Right atrium auricular region (tissue), 2 donors: ENCODE results near the gene CAMTA1. TPM values are rescaled to one million over a fixed set of nuclear protein-coding genes. Genes with fewer than 3 reads are reported as not detected.

Experiments used
- DNase-seq: peaks from one replicate; pipeline ENCODE4 v3.0.0-alpha.2; 2019; ENCODE audit warnings: low spot score
- H3K27ac ChIP-seq, 2 donors: fragments of 200-600 bp; sonication (generic); 1 replicate in 1 of 2; 2 replicates in 1 of 2; pipeline ENCODE4 v1.5.1; 2016 to 2019
- H3K27me3 ChIP-seq, 2 donors: fragments of 200-600 bp; sonication (generic); one replicate each; pipeline versions ENCODE4 v1.5.1 to v1.6.0; 2017 to 2019
- H3K36me3 ChIP-seq: fragments of 200-600 bp; sonication (generic); one replicate; pipeline ENCODE4 v1.5.1; 2016
- H3K4me1 ChIP-seq, 2 donors: fragments of 200-600 bp; sonication (generic); one replicate each; pipeline versions ENCODE4 v1.5.1 to v1.6.0; 2017 to 2019
- H3K4me3 ChIP-seq, 2 donors: fragments of 200-600 bp; sonication (generic); 1 replicate in 1 of 2; 2 replicates in 1 of 2; pipeline ENCODE4 v1.5.1; 2017 to 2019; ENCODE audit warnings: mild to moderate bottlenecking in 1 of 2, moderate library complexity in 1 of 2
- H3K9me3 ChIP-seq, 2 donors: fragments of 200-600 bp; sonication (generic); one replicate each; pipeline ENCODE4 v1.5.1; 2019
- CTCF ChIP-seq, 2 donors: fragments of 200-600 bp; sonication (generic); IDR thresholded peaks; one replicate each; pipeline ENCODE4 v1.5.1; 2019; ENCODE audit warnings: antibody characterized with exemption in 2 of 2
- total RNA-seq, 2 donors: library from RNA; depleted of rRNA; stranded (reverse); fragments of >200 nt; gene quantifications; one replicate each; pipeline ENCODE4 v1.1.0, GENCODE V29; 2016

CAMTA1 gene
- total RNA-seq, 2 donors from 2014 or later = 132 to 190 TPM

GRCh38 chr1:6799499-6799898 lies 14.2 kb downstream of the CAMTA1 start:
- Histone ChIP-seq H3K27me3 (no peaks in the 10 kb centered on the region), H3K9me3 (no peaks in the 10 kb centered on the region), H3K27ac (peak overlapping the region in 1 of 2 donors; percentile 41), H3K4me1 (peaks cover 0 to 57% of the 10 kb centered on the region in 2 donors), H3K4me3 (no peak overlapping the region), H3K36me3 (no peaks in the 10 kb centered on the region)
- DNase-seq = no peak
- TF ChIP-seq CTCF (IDR thresholded peaks at IDR 0.05) = no peak

- Histone ChIP-seq H3K9me3 (no peaks in the 10 kb centered on the region), H3K27ac (peak overlapping the region; percentile 66 to 82), H3K27me3 (no peaks in the 10 kb centered on the region), H3K4me1 (peaks cover 0 to 50% of the 10 kb centered on the region in 2 donors), H3K4me3 (no peak overlapping the region), H3K36me3 (no peaks in the 10 kb centered on the region)
- DNase-seq = no peak
- no peak for TF ChIP-seq CTCF (IDR thresholded peaks at IDR 0.05)
Observed at GRCh38 chr1:6800745-6801144, 15.5 kb downstream of the CAMTA1 start.

GRCh38 chr1:6801199-6801598 lies 15.9 kb downstream of the CAMTA1 start:
- H3K4me3 ChIP-seq = no peak overlapping the region
- no peaks in the 10 kb centered on the region for H3K27me3 ChIP-seq
- DNase-seq = no peak
- H3K27ac ChIP-seq = peak overlapping the region; percentile 66 to 82
- no peak for TF ChIP-seq CTCF (IDR thresholded peaks at IDR 0.05)
- peaks cover 0 to 47% of the 10 kb centered on the region in 2 donors for H3K4me1 ChIP-seq
- no peaks in the 10 kb centered on the region for H3K9me3 ChIP-seq
- no peaks in the 10 kb centered on the region for H3K36me3 ChIP-seq

GRCh38 chr1:6801966-6802365 lies 16.7 kb downstream of the CAMTA1 start:
- Histone ChIP-seq H3K36me3 (no peaks in the 10 kb centered on the region), H3K27ac (peak overlapping the region; percentile 66 to 82), H3K4me3 (no peak overlapping the region), H3K9me3 (no peaks in the 10 kb centered on the region), H3K27me3 (no peaks in the 10 kb centered on the region), H3K4me1 (peaks cover 0 to 46% of the 10 kb centered on the region in 2 donors)
- TF ChIP-seq CTCF (IDR thresholded peaks at IDR 0.05) = no peak
- DNase-seq = no peak

- peaks cover 0 to 51% of the 10 kb centered on the region in 2 donors for H3K4me1 ChIP-seq
- H3K27ac ChIP-seq = peak overlapping the region; percentile 66 to 82
- no peaks in the 10 kb centered on the region for H3K27me3 ChIP-seq
- no peak overlapping the region for H3K4me3 ChIP-seq
- no peak for DNase-seq
- no peaks in the 10 kb centered on the region for H3K36me3 ChIP-seq
- no peak for TF ChIP-seq CTCF (IDR thresholded peaks at IDR 0.05)
- H3K9me3 ChIP-seq = no peaks in the 10 kb centered on the region
Observed at GRCh38 chr1:6802454-6802853, 17.2 kb downstream of the CAMTA1 start.

- no peak for DNase-seq
- H3K27me3 ChIP-seq = no peaks in the 10 kb centered on the region
- H3K4me3 ChIP-seq = no peak overlapping the region
- peaks cover 0 to 55% of the 10 kb centered on the region in 2 donors for H3K4me1 ChIP-seq
- H3K36me3 ChIP-seq = no peaks in the 10 kb centered on the region
- H3K9me3 ChIP-seq = no peaks in the 10 kb centered on the region
- no peak for TF ChIP-seq CTCF (IDR thresholded peaks at IDR 0.05)
- H3K27ac ChIP-seq = peak overlapping the region; percentile 66 to 82
Observed at GRCh38 chr1:6802893-6803292, 17.6 kb downstream of the CAMTA1 start.
